HCEC 1CT (cell line): Measurements from ENCODE around the gene PLBD2.
A peak's percentile ranks its signal among the peaks of the same experiment; 100 is the strongest.
"Not testable (repeated sequence)": the region's sequence is repeated elsewhere in the genome, so short reads cannot be mapped to it uniquely, and the experiment has no call there.

Experiments used
- DNase-seq: peaks from one replicate; pipeline ENCODE4 v3.0.0-alpha.2; 2017

Gene PLBD2

GRCh38 chr12:113334786-113335539 lies 23.4 kb upstream of the PLBD2 start, which contains the start of gene SLC8B1:
Gene SLC8B1 (minus strand): TSS chr12:113335109. CDS start chr12:113332878, 2,231 bp downstream.
- DNase-seq = peak; percentile 76

- no peak for DNase-seq
Observed at GRCh38 chr12:113339540-113339939, 18.8 kb upstream of the PLBD2 start.

GRCh38 chr12:113340061-113340460 lies 18.3 kb upstream of the PLBD2 start:
- no peak for DNase-seq

GRCh38 chr12:113341535-113341934 lies 16.9 kb upstream of the PLBD2 start:
- no peak for DNase-seq

GRCh38 chr12:113345318-113345717 lies 13.1 kb upstream of the PLBD2 start:
- no peak for DNase-seq

GRCh38 chr12:113346353-113346752 lies 12.0 kb upstream of the PLBD2 start:
- DNase-seq = no peak

- DNase-seq = no peak
Observed at GRCh38 chr12:113347107-113347506, 11.3 kb upstream of the PLBD2 start.

GRCh38 chr12:113347892-113348291 lies 10.5 kb upstream of the PLBD2 start:
- no peak for DNase-seq

- DNase-seq = no peak
Observed at GRCh38 chr12:113348849-113349536, 9.4 kb upstream of the PLBD2 start.

- DNase-seq = no peak
Observed at GRCh38 chr12:113351089-113351488, 7.3 kb upstream of the PLBD2 start.

GRCh38 chr12:113354192-113354591 lies 4.2 kb upstream of the PLBD2 start:
- DNase-seq = not testable (repeated sequence)

GRCh38 chr12:113359133-113359938 lies 949 bp downstream of the PLBD2 start:
- peak; percentile 38 for DNase-seq

- peak; percentile 18 for DNase-seq
Observed at GRCh38 chr12:113359939-113360748, 1.8 kb downstream of the PLBD2 start.

GRCh38 chr12:113361574-113362370 lies 3.4 kb downstream of the PLBD2 start:
- DNase-seq = no peak

GRCh38 chr12:113364698-113365097 lies 6.3 kb downstream of the PLBD2 start:
- DNase-seq = no peak

- no peak for DNase-seq
Observed at GRCh38 chr12:113365639-113366395, 7.4 kb downstream of the PLBD2 start.

GRCh38 chr12:113366827-113367226 lies 8.4 kb downstream of the PLBD2 start:
- DNase-seq = no peak

GRCh38 chr12:113368331-113368730 lies 9.9 kb downstream of the PLBD2 start:
- DNase-seq = no peak

GRCh38 chr12:113369391-113369985 lies 11.1 kb downstream of the PLBD2 start:
- no peak for DNase-seq

GRCh38 chr12:113370923-113371682 lies 12.7 kb downstream of the PLBD2 start:
- DNase-seq = no peak
